ENCODE data around the gene PITPNM1. TPM values are rescaled to one million over a fixed set of nuclear protein-coding genes. Genes with fewer than 3 reads are reported as not detected.

The PITPNM1 gene
- total RNA-seq, 1 donor: 62.0 TPM

- Histone ChIP-seq H3K4me1 (ENCODE audit: insufficient read depth, low read length) (peaks cover 46% of the 10 kb centered on the region), H3K4me3 (ENCODE audit: low read length) (no peak overlapping the region), H3K27me3 (ENCODE audit: insufficient read depth, low read length) (no peaks in the 10 kb centered on the region), H3K9me3 (ENCODE audit: low read depth, low read length) (no peaks in the 10 kb centered on the region)
These were observed 4.1 kb downstream of the PITPNM1 start for GRCh38 chr11:67500831-67501715.

GRCh38 chr11:67500484-67500821 is 4.7 kb downstream of the PITPNM1 start:
- no peaks in the 10 kb centered on the region for H3K27me3 ChIP-seq (ENCODE audit: insufficient read depth, low read length)
- H3K4me3 ChIP-seq (ENCODE audit: low read length): no peak overlapping the region
- H3K4me1 ChIP-seq (ENCODE audit: insufficient read depth, low read length): peaks cover 39% of the 10 kb centered on the region
- H3K9me3 ChIP-seq (ENCODE audit: low read depth, low read length): no peaks in the 10 kb centered on the region

GRCh38 chr11:67499808-67500483 is 5.2 kb downstream of the PITPNM1 start:
- Histone ChIP-seq H3K4me1 (ENCODE audit: insufficient read depth, low read length) (peaks cover 38% of the 10 kb centered on the region), H3K4me3 (ENCODE audit: low read length) (no peak overlapping the region), H3K27me3 (ENCODE audit: insufficient read depth, low read length) (no peaks in the 10 kb centered on the region), H3K9me3 (ENCODE audit: low read depth, low read length) (no peaks in the 10 kb centered on the region)

GRCh38 chr11:67498544-67498972 is 6.6 kb downstream of the PITPNM1 start:
- Histone ChIP-seq H3K4me3 (ENCODE audit: low read length) (no peak overlapping the region), H3K27me3 (ENCODE audit: insufficient read depth, low read length) (no peaks in the 10 kb centered on the region), H3K4me1 (ENCODE audit: insufficient read depth, low read length) (peaks cover 32% of the 10 kb centered on the region), H3K9me3 (ENCODE audit: low read depth, low read length) (no peaks in the 10 kb centered on the region)

GRCh38 chr11:67497656-67498291 is 7.4 kb downstream of the PITPNM1 start:
- H3K27me3 ChIP-seq (ENCODE audit: insufficient read depth, low read length): no peaks in the 10 kb centered on the region
- no peaks in the 10 kb centered on the region for H3K9me3 ChIP-seq (ENCODE audit: low read depth, low read length)
- no peak overlapping the region for H3K4me3 ChIP-seq (ENCODE audit: low read length)
- H3K4me1 ChIP-seq (ENCODE audit: insufficient read depth, low read length): peaks cover 24% of the 10 kb centered on the region

GRCh38 chr11:67496113-67496512 is 9.1 kb downstream of the PITPNM1 start:
- Histone ChIP-seq H3K4me1 (ENCODE audit: insufficient read depth, low read length) (peaks cover 10% of the 10 kb centered on the region), H3K4me3 (ENCODE audit: low read length) (no peak overlapping the region), H3K27me3 (ENCODE audit: insufficient read depth, low read length) (no peaks in the 10 kb centered on the region), H3K9me3 (ENCODE audit: low read depth, low read length) (no peaks in the 10 kb centered on the region)

- H3K9me3 ChIP-seq (ENCODE audit: low read depth, low read length): no peaks in the 10 kb centered on the region
- peaks cover 3% of the 10 kb centered on the region for H3K4me1 ChIP-seq (ENCODE audit: insufficient read depth, low read length)
- H3K27me3 ChIP-seq (ENCODE audit: insufficient read depth, low read length): no peaks in the 10 kb centered on the region
- no peak overlapping the region for H3K4me3 ChIP-seq (ENCODE audit: low read length)
These were observed 9.7 kb downstream of the PITPNM1 start for GRCh38 chr11:67495234-67496005.

GRCh38 chr11:67494371-67495233 is 10.6 kb downstream of the PITPNM1 start:
- no peaks in the 10 kb centered on the region for H3K9me3 ChIP-seq (ENCODE audit: low read depth, low read length)
- no peak overlapping the region for H3K4me3 ChIP-seq (ENCODE audit: low read length)
- no peaks in the 10 kb centered on the region for H3K4me1 ChIP-seq (ENCODE audit: insufficient read depth, low read length)
- H3K27me3 ChIP-seq (ENCODE audit: insufficient read depth, low read length): no peaks in the 10 kb centered on the region

- no peaks in the 10 kb centered on the region for H3K9me3 ChIP-seq (ENCODE audit: low read depth, low read length)
- no peak overlapping the region for H3K4me3 ChIP-seq (ENCODE audit: low read length)
These were observed 11.4 kb downstream of the PITPNM1 start for GRCh38 chr11:67493548-67494370.

GRCh38 chr11:67492801-67493547 is 12.2 kb downstream of the PITPNM1 start:
- Histone ChIP-seq H3K4me1 (ENCODE audit: insufficient read depth, low read length) (peaks cover 3% of the 10 kb centered on the region), H3K4me3 (ENCODE audit: low read length) (no peak overlapping the region), H3K9me3 (ENCODE audit: low read depth, low read length) (no peaks in the 10 kb centered on the region), H3K27me3 (ENCODE audit: insufficient read depth, low read length) (no peaks in the 10 kb centered on the region)

More at GRCh38 chr11:67493548-67494370, 11.4 kb downstream of the PITPNM1 start:
- H3K4me1 ChIP-seq (ENCODE audit: insufficient read depth, low read length): no peaks in the 10 kb centered on the region
- H3K27me3 ChIP-seq (ENCODE audit: insufficient read depth, low read length): no peaks in the 10 kb centered on the region

GRCh38 chr11:67492069-67492727 is 13.0 kb downstream of the PITPNM1 start:
- H3K27me3 ChIP-seq (ENCODE audit: insufficient read depth, low read length): no peaks in the 10 kb centered on the region
- H3K4me3 ChIP-seq (ENCODE audit: low read length): no peak overlapping the region
- peaks cover 9% of the 10 kb centered on the region for H3K4me1 ChIP-seq (ENCODE audit: insufficient read depth, low read length)
- H3K9me3 ChIP-seq (ENCODE audit: low read depth, low read length): no peaks in the 10 kb centered on the region

- peaks cover 16% of the 10 kb centered on the region for H3K4me1 ChIP-seq (ENCODE audit: insufficient read depth, low read length)
- no peaks in the 10 kb centered on the region for H3K9me3 ChIP-seq (ENCODE audit: low read depth, low read length)
- H3K4me3 ChIP-seq (ENCODE audit: low read length): no peak overlapping the region
- no peaks in the 10 kb centered on the region for H3K27me3 ChIP-seq (ENCODE audit: insufficient read depth, low read length)
These were observed 13.7 kb downstream of the PITPNM1 start for GRCh38 chr11:67491276-67492068.
